ENCODE data around the gene UQCRHL.
"Not testable (repeated sequence)": the region's sequence is repeated elsewhere in the genome, so short reads cannot be mapped to it uniquely, and the experiment has no call there.

The UQCRHL gene

DNA sequence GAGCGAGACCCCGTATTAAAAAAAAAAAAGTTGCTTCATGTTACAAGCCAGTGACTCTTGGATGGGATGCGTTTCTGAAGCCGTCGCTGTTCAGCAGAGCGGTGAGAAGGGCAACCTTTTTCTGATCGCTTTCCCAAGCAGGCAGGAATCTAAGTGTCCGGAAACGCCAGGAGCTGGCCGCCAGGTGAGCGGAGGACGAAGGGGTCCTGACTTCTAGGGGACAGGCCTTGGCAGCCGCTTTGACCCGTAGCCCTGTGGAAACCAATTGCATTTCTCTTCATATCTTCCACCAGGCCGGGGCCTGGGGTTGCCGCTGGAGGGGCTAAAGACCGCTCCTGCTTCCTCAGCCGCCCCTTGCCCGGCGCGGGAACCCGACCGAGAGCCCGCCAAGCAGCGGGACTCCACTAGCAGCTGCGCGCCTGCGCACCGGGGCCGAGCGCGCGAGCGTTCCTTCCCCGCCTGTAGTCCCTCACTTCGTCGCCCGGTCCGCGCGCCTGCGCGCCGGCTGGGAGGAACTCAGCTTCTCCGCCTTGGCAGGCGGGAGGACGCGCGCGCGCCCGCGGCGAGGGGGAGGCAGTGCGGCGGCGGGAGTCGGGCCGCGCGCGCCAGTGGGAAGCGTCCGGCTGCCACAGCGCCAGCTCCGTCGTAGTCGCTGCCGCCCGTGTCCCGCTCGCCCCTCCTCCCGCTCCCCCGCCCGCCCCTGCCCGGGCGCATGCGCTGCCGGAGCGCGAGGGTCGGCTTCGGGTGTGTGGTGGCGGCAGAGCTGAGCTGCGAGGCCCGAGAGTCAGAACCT lies 39.8 kb upstream of the UQCRHL start, which contains the start of gene SPEN:
Gene SPEN (plus strand): TSS at position 608 of the 793 bp plus-strand sequence. CDS start 361 bp downstream, outside the sequence.
- H3K4me1 ChIP-seq (ENCODE audit: insufficient read depth, low read length), result peaks cover 16% of the 10 kb centered on the region
- H3K9me3 ChIP-seq (ENCODE audit: insufficient read depth, low read depth, low read length), result no peaks in the 10 kb centered on the region
- H3K36me3 ChIP-seq (ENCODE audit: insufficient read depth, low read depth, low read length), result no peaks in the 10 kb centered on the region
- no peaks in the 10 kb centered on the region; the same call in 1 of the 2 replicates for H3K27me3 ChIP-seq (ENCODE audit: insufficient read depth, low read length)
- peak within 1 kb of the TSS; percentile 91 for H3K4me3 ChIP-seq (ENCODE audit: low read length)
- H3K27ac ChIP-seq (ENCODE audit: low read length), result no peak within 1 kb of the TSS
- peak within 1 kb of the TSS; percentile 97 for H3K9ac ChIP-seq (ENCODE audit: low read depth, low read length)

GRCh38 chr1:15846056-15846455 lies 38.6 kb upstream of the UQCRHL start:
- peaks cover 10% of the 10 kb centered on the region for H3K4me1 ChIP-seq (ENCODE audit: insufficient read depth, low read length)
- not testable (repeated sequence) for H3K9me3 ChIP-seq (ENCODE audit: insufficient read depth, low read depth, low read length); H3K4me3 ChIP-seq (ENCODE audit: low read length); H3K36me3 ChIP-seq (ENCODE audit: insufficient read depth, low read depth, low read length); H3K27ac ChIP-seq (ENCODE audit: low read length); H3K27me3 ChIP-seq (ENCODE audit: insufficient read depth, low read length); H3K9ac ChIP-seq (ENCODE audit: low read depth, low read length)

DNA sequence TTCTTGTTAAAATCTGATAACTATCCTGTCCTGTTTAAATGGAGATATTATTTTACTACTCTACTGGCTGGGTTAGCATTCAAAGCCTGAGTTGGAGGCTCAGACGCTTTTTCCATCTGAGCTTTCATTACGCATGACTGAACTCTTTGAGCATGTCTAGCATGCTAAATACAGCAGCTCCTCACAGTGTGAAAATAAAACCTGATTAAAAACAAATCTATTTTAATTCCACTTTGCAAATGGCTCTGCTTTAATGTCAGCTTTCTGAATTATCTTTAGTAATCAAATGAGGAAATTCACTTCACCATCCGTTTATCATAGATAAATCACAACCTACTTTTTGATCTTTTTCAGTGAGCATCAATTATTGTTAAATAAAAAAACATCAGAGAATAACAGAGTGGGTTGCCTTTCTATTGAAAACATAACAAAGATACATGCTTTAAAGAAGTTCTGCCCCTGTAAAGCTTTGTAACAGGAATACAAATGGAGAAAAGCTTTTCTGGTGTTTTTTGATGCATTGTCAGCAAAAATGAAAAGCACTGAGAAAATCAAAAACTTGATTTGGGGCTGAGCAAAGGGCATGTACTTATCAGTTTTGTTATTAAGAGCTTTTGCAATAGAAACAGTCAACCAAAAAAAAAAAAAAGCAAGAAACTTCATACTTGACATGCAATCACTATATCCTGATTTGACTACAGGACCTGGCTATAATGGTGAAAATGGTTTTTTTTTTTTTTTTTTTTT lies 36.5 kb upstream of the UQCRHL start:
- Histone ChIP-seq H3K4me3 (ENCODE audit: low read length) (no peak overlapping the region), H3K9ac (ENCODE audit: low read depth, low read length) (no peak overlapping the region), H3K27me3 (ENCODE audit: insufficient read depth, low read length) (no peaks in the 10 kb centered on the region; the same call in 1 of the 2 replicates), H3K36me3 (ENCODE audit: insufficient read depth, low read depth, low read length) (no peaks in the 10 kb centered on the region), H3K27ac (ENCODE audit: low read length) (no peak overlapping the region), H3K4me1 (ENCODE audit: insufficient read depth, low read length) (0 out of 2 replicates have a peak, but pooled peaks cover 2% of the 10 kb centered on the region), H3K9me3 (ENCODE audit: insufficient read depth, low read depth, low read length) (no peaks in the 10 kb centered on the region)

DNA sequence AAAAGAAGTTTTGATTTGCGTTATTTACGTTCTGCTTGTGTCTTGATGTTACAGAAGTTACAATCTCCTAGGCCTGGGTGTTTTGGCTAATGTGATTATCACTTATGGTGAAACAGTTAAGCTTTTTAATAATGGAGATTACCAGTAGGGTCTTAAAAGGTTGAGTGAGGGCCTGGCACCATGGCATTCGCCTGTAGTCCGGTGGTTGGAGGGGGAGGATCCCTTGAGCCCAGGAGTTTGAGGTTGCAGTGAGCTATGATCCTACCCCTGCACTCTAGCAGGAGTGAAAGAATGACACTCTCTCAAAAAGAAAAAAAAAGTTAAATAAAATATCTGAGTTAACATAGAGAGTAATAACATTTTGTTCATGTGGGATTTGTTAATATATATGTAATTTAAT lies 31.3 kb upstream of the UQCRHL start:
- Histone ChIP-seq H3K9me3 (ENCODE audit: insufficient read depth, low read depth, low read length) (no peaks in the 10 kb centered on the region), H3K4me3 (ENCODE audit: low read length) (no peak overlapping the region), H3K36me3 (ENCODE audit: insufficient read depth, low read depth, low read length) (no peaks in the 10 kb centered on the region), H3K27me3 (ENCODE audit: insufficient read depth, low read length) (no peaks in the 10 kb centered on the region; the same call in 1 of the 2 replicates), H3K27ac (ENCODE audit: low read length) (no peak overlapping the region), H3K4me1 (ENCODE audit: insufficient read depth, low read length) (peaks cover 3% of the 10 kb centered on the region; the same call in 1 of the 2 replicates), H3K9ac (ENCODE audit: low read depth, low read length) (no peak overlapping the region)

DNA sequence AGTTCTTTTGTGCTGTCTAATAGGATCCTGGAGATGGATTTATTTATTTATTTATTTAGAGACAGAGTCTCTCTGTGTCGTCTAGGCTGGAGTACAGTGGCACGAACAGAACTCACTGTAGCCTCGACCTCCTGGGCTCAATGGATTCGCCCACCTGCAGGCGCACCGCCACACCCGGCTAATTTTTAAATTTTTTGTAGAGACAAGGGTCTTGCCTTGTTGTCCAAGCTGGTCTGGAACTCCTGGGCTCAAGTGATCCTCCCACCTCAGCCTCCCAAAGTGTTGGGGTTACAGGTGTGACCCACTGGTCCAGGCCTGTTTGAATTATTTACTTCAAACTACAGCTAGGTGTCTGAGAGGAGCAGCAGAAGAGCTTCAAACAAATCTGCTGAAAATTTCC lies 30.5 kb upstream of the UQCRHL start:
- Histone ChIP-seq H3K4me1 (ENCODE audit: insufficient read depth, low read length) (peaks cover 7% of the 10 kb centered on the region; the same call in 1 of the 2 replicates), H3K27ac (ENCODE audit: low read length) (no peak overlapping the region), H3K4me3 (ENCODE audit: low read length) (no peak overlapping the region), H3K9ac (ENCODE audit: low read depth, low read length) (no peak overlapping the region), H3K36me3 (ENCODE audit: insufficient read depth, low read depth, low read length) (no peaks in the 10 kb centered on the region), H3K27me3 (ENCODE audit: insufficient read depth, low read length) (no peaks in the 10 kb centered on the region; the same call in 1 of the 2 replicates), H3K9me3 (ENCODE audit: insufficient read depth, low read depth, low read length) (no peaks in the 10 kb centered on the region)

GRCh38 chr1:15836772-15837669 lies 29.6 kb upstream of the UQCRHL start:
- Histone ChIP-seq H3K4me1 (ENCODE audit: insufficient read depth, low read length) (peaks cover 8% of the 10 kb centered on the region; the same call in 1 of the 2 replicates), H3K27me3 (ENCODE audit: insufficient read depth, low read length) (no peaks in the 10 kb centered on the region; the same call in 1 of the 2 replicates), H3K27ac (ENCODE audit: low read length) (no peak overlapping the region), H3K9ac (ENCODE audit: low read depth, low read length) (no peak overlapping the region; the same call in 1 of the 2 replicates), H3K36me3 (ENCODE audit: insufficient read depth, low read depth, low read length) (no peaks in the 10 kb centered on the region), H3K4me3 (ENCODE audit: low read length) (peak overlapping the region; percentile 40; the same call in 1 of the 2 replicates), H3K9me3 (ENCODE audit: insufficient read depth, low read depth, low read length) (no peaks in the 10 kb centered on the region)

- Histone ChIP-seq H3K4me3 (ENCODE audit: low read length) (peak overlapping the region; percentile 91; the same call in 1 of the 2 replicates), H3K9ac (ENCODE audit: low read depth, low read length) (peak overlapping the region; percentile 99; the same call in 1 of the 2 replicates), H3K4me1 (ENCODE audit: insufficient read depth, low read length) (peaks cover 11% of the 10 kb centered on the region; the same call in 1 of the 2 replicates)
- H3K36me3 ChIP-seq (ENCODE audit: insufficient read depth, low read depth, low read length); H3K9me3 ChIP-seq (ENCODE audit: insufficient read depth, low read depth, low read length); H3K27me3 ChIP-seq (ENCODE audit: insufficient read depth, low read length); H3K27ac ChIP-seq (ENCODE audit: low read length): not testable (repeated sequence)
Measured at GRCh38 chr1:15836511-15836771, 29.0 kb upstream of the UQCRHL start.

- Histone ChIP-seq H3K4me3 (ENCODE audit: low read length) (peak overlapping the region; percentile 91), H3K27me3 (ENCODE audit: insufficient read depth, low read length) (no peaks in the 10 kb centered on the region; the same call in 1 of the 2 replicates), H3K36me3 (ENCODE audit: insufficient read depth, low read depth, low read length) (0 out of 2 replicates have a peak, but pooled peaks cover 5% of the 10 kb centered on the region), H3K4me1 (ENCODE audit: insufficient read depth, low read length) (peaks cover 11% of the 10 kb centered on the region; the same call in 1 of the 2 replicates), H3K9ac (ENCODE audit: low read depth, low read length) (peak overlapping the region; percentile 99), H3K27ac (ENCODE audit: low read length) (peak overlapping the region; percentile 94), H3K9me3 (ENCODE audit: insufficient read depth, low read depth, low read length) (no peaks in the 10 kb centered on the region)
Measured at GRCh38 chr1:15835741-15836510, 28.5 kb upstream of the UQCRHL start.

DNA sequence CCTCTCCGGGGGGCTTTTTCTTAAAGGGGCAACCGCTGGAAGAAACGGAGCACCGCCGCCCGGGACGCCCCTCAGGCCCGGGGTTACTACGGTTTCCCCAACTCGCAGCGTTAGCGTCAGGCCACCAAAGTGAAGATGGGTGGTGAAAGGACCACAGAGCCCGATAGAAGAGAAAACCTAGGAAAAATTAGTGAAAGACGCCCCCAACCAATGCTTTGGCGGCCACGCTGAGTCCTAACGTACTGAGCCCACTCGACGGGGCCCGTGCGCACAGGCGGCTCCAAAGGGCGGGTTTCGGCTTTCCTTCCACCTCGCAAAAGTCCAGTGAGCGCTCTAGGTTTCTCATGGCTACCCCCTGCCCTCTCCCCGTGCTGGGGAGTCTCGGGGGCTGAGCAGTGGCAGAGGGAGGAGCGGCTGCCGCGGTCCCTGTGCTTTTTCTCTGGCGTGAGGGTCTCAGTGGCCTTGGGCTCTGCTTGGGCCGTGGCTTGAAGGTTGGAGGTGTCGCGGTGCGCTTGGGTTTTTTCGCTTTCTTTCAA lies 27.8 kb upstream of the UQCRHL start:
- no peaks in the 10 kb centered on the region for H3K9me3 ChIP-seq (ENCODE audit: insufficient read depth, low read depth, low read length)
- no peaks in the 10 kb centered on the region; the same call in 1 of the 2 replicates for H3K27me3 ChIP-seq (ENCODE audit: insufficient read depth, low read length)
- peak overlapping the region; percentile 94 for H3K27ac ChIP-seq (ENCODE audit: low read length)
- H3K9ac ChIP-seq (ENCODE audit: low read depth, low read length), result peak overlapping the region; percentile 99
- H3K36me3 ChIP-seq (ENCODE audit: insufficient read depth, low read depth, low read length), result 0 out of 2 replicates have a peak, but pooled peaks cover 5% of the 10 kb centered on the region
- peak overlapping the region; percentile 91 for H3K4me3 ChIP-seq (ENCODE audit: low read length)
- peaks cover 17% of the 10 kb centered on the region; the same call in 1 of the 2 replicates for H3K4me1 ChIP-seq (ENCODE audit: insufficient read depth, low read length)

DNA sequence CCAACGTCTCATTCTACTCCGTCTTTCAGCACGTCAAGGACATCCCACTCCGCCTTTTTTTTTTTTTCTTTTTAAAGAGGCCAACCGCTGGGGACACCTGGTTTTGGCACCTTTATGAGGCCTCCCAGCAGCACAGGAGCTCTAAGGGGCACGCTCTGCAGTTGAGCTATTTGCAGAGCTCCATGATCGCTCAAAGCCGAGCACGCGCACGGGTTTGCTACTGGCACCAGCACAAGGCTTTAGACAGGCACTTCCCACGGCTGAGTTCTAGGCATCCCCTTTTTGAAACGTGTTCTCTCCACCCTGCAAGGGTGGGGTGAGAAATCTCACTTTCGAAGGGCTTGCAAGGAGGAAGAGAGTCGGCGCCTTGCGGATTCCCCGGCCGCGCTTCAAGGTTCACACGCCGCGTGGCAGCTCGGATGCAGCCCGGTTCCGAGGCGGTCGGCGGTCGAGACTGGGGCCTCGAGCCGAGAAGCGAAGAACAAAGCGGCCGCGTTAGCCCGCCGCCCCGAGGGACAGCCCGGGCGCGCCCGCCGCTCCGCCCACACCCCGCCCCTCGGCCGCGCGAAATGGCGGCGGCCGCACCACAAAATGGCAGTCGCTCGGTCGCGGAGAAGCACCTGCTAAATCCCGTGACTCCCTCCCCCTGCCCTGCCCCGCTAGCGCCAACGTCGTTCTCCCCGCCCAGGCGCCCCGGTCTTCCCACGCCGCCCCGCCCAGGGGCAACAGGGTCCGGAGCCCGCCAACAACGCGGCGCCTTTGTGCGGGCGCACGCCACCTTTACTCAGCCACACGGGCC lies 27.2 kb upstream of the UQCRHL start:
- Histone ChIP-seq H3K9ac (ENCODE audit: low read depth, low read length) (peak overlapping the region; percentile 99), H3K36me3 (ENCODE audit: insufficient read depth, low read depth, low read length) (0 out of 2 replicates have a peak, but pooled peaks cover 5% of the 10 kb centered on the region), H3K27me3 (ENCODE audit: insufficient read depth, low read length) (no peaks in the 10 kb centered on the region; the same call in 1 of the 2 replicates), H3K4me3 (ENCODE audit: low read length) (peak overlapping the region; percentile 91), H3K9me3 (ENCODE audit: insufficient read depth, low read depth, low read length) (no peaks in the 10 kb centered on the region), H3K27ac (ENCODE audit: low read length) (peak overlapping the region; percentile 94), H3K4me1 (ENCODE audit: insufficient read depth, low read length) (peaks cover 17% of the 10 kb centered on the region; the same call in 1 of the 2 replicates)

All from iPS-20b (cell line).